ENCODE results near the gene ARHGEF33. TPM values are rescaled to one million over a fixed set of nuclear protein-coding genes. Genes with fewer than 3 reads are reported as not detected.

ARHGEF33 gene
- polyA plus RNA-seq, 1 of the 3 experiments (the other 2 are of a cell fraction): 0.25 TPM

- TF ChIP-seq, protein P1, sequence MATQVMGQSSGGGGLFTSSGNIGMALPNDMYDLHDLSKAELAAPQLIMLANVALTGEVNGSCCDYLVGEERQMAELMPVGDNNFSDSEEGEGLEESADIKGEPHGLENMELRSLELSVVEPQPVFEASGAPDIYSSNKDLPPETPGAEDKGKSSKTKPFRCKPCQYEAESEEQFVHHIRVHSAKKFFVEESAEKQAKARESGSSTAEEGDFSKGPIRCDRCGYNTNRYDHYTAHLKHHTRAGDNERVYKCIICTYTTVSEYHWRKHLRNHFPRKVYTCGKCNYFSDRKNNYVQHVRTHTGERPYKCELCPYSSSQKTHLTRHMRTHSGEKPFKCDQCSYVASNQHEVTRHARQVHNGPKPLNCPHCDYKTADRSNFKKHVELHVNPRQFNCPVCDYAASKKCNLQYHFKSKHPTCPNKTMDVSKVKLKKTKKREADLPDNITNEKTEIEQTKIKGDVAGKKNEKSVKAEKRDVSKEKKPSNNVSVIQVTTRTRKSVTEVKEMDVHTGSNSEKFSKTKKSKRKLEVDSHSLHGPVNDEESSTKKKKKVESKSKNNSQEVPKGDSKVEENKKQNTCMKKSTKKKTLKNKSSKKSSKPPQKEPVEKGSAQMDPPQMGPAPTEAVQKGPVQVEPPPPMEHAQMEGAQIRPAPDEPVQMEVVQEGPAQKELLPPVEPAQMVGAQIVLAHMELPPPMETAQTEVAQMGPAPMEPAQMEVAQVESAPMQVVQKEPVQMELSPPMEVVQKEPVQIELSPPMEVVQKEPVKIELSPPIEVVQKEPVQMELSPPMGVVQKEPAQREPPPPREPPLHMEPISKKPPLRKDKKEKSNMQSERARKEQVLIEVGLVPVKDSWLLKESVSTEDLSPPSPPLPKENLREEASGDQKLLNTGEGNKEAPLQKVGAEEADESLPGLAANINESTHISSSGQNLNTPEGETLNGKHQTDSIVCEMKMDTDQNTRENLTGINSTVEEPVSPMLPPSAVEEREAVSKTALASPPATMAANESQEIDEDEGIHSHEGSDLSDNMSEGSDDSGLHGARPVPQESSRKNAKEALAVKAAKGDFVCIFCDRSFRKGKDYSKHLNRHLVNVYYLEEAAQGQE (IDR thresholded peaks at IDR 0.05; ENCODE audit: low read depth, low read length): peak; percentile 80; the same call in 1 of the 2 replicates
- no peak for TF ChIP-seq YY1 (IDR thresholded peaks at IDR 0.05; ENCODE audit: low read depth)
- TF ChIP-seq MAX (IDR thresholded peaks at IDR 0.05; ENCODE audit: low read depth): no peak
- TF ChIP-seq ZBTB33 (IDR thresholded peaks at IDR 0.05; ENCODE audit: borderline replicate concordance, low read depth): no peak; the same call in 1 of the 2 replicates
- no peak for TF ChIP-seq GATA2 (CRISPR knock-in tag; IDR thresholded peaks at IDR 0.05)
- peak; percentile 92 for TF ChIP-seq CHD2 (IDR thresholded peaks at IDR 0.05; ENCODE audit: low read length, partially characterized antibody)
- no peak for TF ChIP-seq EP300 (IDR thresholded peaks at IDR 0.05; ENCODE audit: borderline replicate concordance in 1 of 2, low read depth in 1 of 2, low read length in 1 of 2)
- peak; percentile 91 for TF ChIP-seq SIN3A (IDR thresholded peaks at IDR 0.05; ENCODE audit: borderline replicate concordance, low read depth, low read length)
Measured at GRCh38 chr2:38875576-38876367, 13.9 kb upstream of the ARHGEF33 start, which contains the start of the genes DHX57 and MORN2 (continued).

- ChIA-PET CTCF (interaction anchor here (1.1 to 1.3 kb wide), 2 partner anchors 57 to 71 kb away, joined by 3 to 5 read pairs; no protein-coding TSS in a partner anchor), POLR2A (interaction anchor here (1.8 kb wide), 1 partner anchor 125 kb away, joined by 14 read pairs; the partner anchor contains the start of gene SRSF7)
- 7% methylated on average over 10 of the region's 10 CpGs for WGBS (ENCODE audit: low lambda C conversion rate)
- Histone ChIP-seq H3K9ac (peak overlapping the region; percentile 76), H3K27ac (ENCODE audit: low read depth in 2 of 2, low read length in 1 of 2) (peak overlapping the region in 1 of 2 experiments; percentile 62; a peak in 2 of 4 replicates), H3K4me3 (ENCODE audit: low read depth in 2 of 2, low read length in 1 of 2) (peak overlapping the region; percentile 78 to 95), H3K9me2 (no peaks in the 10 kb centered on the region), H4K20me1 (ENCODE audit: insufficient read depth) (no peaks in the 10 kb centered on the region), H2AFZ (ENCODE audit: low read depth) (peak overlapping the region; percentile 93), H3K27me3 (ENCODE audit: insufficient read depth) (no peaks in the 10 kb centered on the region), H3F3A (replicated peaks; ENCODE audit: insufficient read depth) (no peaks in the 10 kb centered on the region), H3K36me3 (replicated peaks in 1 of 2; ENCODE audit: control insufficient read depth in 1 of 2, insufficient read depth in 2 of 2, low read length in 1 of 2) (peaks cover 12% of the 10 kb centered on the region in 2 experiments), H3K4me2 (peak overlapping the region; percentile 87), H3K79me2 (ENCODE audit: insufficient read depth) (peaks cover 51% of the 10 kb centered on the region), H3K4me1 (ENCODE audit: control insufficient read depth in 1 of 2, insufficient read depth in 2 of 2, low read depth in 1 of 2, low read length in 1 of 2) (peaks cover 0 to 7% of the 10 kb centered on the region in 2 experiments; a peak in 2 of 4 replicates), H3K9me3 (peaks cover 8% of the 10 kb centered on the region; the same call in 1 of the 2 replicates)
- peak; percentile 14 for DNase-seq
- TF ChIP-seq, protein P2, sequence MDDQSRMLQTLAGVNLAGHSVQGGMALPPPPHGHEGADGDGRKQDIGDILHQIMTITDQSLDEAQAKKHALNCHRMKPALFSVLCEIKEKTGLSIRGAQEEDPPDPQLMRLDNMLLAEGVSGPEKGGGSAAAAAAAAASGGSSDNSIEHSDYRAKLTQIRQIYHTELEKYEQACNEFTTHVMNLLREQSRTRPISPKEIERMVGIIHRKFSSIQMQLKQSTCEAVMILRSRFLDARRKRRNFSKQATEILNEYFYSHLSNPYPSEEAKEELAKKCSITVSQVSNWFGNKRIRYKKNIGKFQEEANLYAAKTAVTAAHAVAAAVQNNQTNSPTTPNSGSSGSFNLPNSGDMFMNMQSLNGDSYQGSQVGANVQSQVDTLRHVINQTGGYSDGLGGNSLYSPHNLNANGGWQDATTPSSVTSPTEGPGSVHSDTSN (IDR thresholded peaks at IDR 0.05): no peak
- no peak for TF ChIP-seq RFX5 (IDR thresholded peaks at IDR 0.05; ENCODE audit: low read length)
- TF ChIP-seq, protein P3, sequence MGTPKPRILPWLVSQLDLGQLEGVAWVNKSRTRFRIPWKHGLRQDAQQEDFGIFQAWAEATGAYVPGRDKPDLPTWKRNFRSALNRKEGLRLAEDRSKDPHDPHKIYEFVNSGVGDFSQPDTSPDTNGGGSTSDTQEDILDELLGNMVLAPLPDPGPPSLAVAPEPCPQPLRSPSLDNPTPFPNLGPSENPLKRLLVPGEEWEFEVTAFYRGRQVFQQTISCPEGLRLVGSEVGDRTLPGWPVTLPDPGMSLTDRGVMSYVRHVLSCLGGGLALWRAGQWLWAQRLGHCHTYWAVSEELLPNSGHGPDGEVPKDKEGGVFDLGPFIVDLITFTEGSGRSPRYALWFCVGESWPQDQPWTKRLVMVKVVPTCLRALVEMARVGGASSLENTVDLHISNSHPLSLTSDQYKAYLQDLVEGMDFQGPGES (IDR thresholded peaks at IDR 0.05; ENCODE audit: low read depth, low read length): no peak
- no peak for TF ChIP-seq RCOR1 (IDR thresholded peaks at IDR 0.05; ENCODE audit: low read length)
- TF ChIP-seq GABPA (IDR thresholded peaks at IDR 0.05; ENCODE audit: low read depth): no peak
- no peak for TF ChIP-seq ZBTB33 (IDR thresholded peaks at IDR 0.05; ENCODE audit: borderline replicate concordance, low read depth)
- no peak for TF ChIP-seq CHD2 (IDR thresholded peaks at IDR 0.05; ENCODE audit: low read length, partially characterized antibody)
- TF ChIP-seq POLR2AphosphoS5 (IDR thresholded peaks at IDR 0.05; ENCODE audit: low read depth, low read length): no peak
- TF ChIP-seq NRF1 (IDR thresholded peaks at IDR 0.05; ENCODE audit: low read depth, low read length): no peak
Measured at GRCh38 chr2:38876407-38876806, 13.3 kb upstream of the ARHGEF33 start.

All from SK-N-SH (cell line).